Uterus (tissue), 2 donors: ENCODE measurements around the gene G0S2.

Experiments
- POLR2A ChIP-seq, 2 donors: fragments of 450-650 bp; IDR thresholded peaks; one replicate each; pipeline ENCODE4 v1.6.1; 2016; ENCODE audit warnings: antibody characterized with exemption in 2 of 2, mild to moderate bottlenecking in 1 of 2, moderate library complexity in 1 of 2
- TF ChIP-seq, protein P1 (sequence below), 4 experiments: fragments of 200-600 bp in 2 of 4; fragments of 450-650 bp in 2 of 4; sonication (generic) in 2 of 4; IDR thresholded peaks; one replicate each; pipeline ENCODE4 v1.5.1; 2016 to 2019; ENCODE audit warnings: antibody characterized with exemption in 4 of 4, mild to moderate bottlenecking in 2 of 4, moderate library complexity in 1 of 4

- TF ChIP-seq, protein P1, sequence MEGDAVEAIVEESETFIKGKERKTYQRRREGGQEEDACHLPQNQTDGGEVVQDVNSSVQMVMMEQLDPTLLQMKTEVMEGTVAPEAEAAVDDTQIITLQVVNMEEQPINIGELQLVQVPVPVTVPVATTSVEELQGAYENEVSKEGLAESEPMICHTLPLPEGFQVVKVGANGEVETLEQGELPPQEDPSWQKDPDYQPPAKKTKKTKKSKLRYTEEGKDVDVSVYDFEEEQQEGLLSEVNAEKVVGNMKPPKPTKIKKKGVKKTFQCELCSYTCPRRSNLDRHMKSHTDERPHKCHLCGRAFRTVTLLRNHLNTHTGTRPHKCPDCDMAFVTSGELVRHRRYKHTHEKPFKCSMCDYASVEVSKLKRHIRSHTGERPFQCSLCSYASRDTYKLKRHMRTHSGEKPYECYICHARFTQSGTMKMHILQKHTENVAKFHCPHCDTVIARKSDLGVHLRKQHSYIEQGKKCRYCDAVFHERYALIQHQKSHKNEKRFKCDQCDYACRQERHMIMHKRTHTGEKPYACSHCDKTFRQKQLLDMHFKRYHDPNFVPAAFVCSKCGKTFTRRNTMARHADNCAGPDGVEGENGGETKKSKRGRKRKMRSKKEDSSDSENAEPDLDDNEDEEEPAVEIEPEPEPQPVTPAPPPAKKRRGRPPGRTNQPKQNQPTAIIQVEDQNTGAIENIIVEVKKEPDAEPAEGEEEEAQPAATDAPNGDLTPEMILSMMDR (IDR thresholded peaks at IDR 0.05): no peak
- TF ChIP-seq POLR2A (IDR thresholded peaks at IDR 0.05): no peak
Observed at GRCh38 chr1:209710093-209710492, 34.9 kb downstream of the G0S2 start.
